Amygdala (tissue), 56 donors: ENCODE results near the gene RUVBL2.
A peak's percentile ranks its signal among the peaks of the same experiment; 100 is the strongest.

Source experiments
- DNase-seq, 56 donors: peaks; one replicate each; lab custom pipeline; 2025; lab: John Stamatoyannopoulos, UW

Gene RUVBL2

DNA sequence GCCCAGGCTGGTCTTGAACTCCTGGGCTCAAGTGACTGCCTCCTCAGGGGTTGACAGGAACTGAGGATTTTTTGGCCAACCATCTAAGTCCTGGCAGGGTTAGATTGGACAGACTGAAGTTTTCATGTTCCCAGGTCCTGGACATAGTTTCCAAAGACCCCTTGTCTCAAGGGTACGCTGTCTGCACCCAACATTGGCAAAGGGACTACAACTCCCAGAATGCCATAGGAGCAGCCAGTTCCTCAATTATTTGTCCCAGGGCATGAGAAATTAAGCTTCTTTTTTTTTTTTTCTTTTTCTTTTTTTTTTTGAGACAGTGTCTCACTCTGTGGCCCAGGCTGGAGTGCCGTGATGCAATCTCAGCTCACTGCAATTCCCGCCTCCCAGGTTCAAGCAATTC, 7.5 kb upstream of the RUVBL2 start:
- no peak for DNase-seq

- DNase-seq, result no peak
Measured at GRCh38 chr19:48987323-48987722, 6.4 kb upstream of the RUVBL2 start.

GRCh38 chr19:48988286-48988685, 5.4 kb upstream of the RUVBL2 start:
- no peak for DNase-seq

DNA sequence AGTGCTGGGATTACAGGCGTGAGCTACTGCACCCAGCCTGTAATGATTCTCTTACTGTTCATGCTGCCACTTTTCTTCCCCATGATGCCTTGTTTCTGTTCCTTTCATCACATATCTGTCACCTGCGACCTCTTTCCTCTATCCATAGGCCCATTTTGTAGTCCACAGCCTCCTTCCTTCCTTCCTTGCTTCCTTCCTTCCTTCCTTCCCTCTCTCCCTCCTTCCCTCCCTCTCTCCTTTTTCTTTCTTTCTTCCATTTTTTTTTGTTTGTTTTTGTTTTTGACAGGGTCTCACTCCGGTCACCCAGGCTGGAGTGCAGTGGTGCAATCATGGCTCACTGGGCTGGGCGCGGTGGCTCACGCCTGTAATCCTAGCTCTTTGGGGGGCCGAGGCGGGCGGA, 4.8 kb upstream of the RUVBL2 start:
- DNase-seq, result no peak

DNA sequence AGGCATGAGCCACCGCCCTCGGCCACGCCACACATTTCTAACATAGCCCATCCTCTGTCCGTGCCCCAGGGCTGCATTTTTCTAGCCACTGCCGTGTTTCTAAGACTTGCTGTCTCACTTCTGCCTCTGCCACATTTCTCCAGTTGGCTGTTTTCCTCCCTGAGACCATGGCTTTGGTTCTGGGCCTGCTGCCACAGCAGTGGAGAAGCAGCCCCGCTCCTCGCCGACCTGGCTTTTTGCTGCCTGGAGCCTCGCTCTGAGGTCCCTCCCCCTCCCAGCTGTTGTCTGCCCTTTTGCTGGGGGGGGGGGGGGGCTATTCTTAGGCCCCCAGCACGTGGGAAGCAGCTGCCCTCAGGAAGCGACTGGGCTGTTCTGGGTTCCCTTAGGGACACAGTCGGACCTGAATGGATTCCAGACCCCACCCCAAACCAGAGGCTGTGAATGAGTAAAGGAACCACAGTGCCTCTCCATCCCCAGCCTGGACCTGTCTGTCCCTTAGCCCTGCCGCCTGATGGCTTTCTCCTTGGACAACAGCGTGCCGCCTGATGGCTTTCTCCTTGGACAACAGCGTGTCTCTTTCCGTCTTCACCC, 3.9 kb upstream of the RUVBL2 start:
- peak in 15 of 56 donors; percentile 5 to 47 (median 17) for DNase-seq

GRCh38 chr19:48990400-48990799, 3.3 kb upstream of the RUVBL2 start:
- no peak for DNase-seq

DNA sequence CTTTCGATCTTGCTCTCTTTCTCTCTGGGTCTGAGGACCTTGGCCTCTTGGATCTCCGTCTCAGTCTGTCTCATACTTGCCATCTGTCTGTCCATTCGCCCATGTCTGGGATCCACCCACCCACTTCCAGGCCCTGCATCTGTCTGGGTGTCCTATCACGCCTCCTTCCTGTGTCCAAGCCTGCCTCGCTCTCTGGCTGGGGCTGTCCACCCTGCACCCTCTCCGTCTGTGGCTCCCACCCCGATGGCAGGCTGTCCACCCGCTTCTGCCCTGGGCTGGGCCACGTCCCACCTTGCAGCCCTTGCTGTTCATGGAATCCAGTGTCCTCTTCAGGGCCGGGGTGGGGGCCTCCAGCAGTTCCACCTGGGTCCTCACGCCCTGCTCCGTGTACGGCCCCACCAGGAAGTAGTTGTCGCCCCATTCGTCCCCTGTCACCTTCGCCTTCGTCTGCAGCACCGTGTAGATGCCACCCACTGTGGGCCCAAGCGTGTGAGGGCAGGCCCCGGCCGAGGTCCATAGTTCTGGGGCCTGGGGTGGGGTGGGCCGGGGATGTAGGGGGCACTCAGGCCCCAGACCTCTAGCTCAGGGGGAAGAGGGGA, 2.6 kb upstream of the RUVBL2 start:
- no peak for DNase-seq

GRCh38 chr19:48991873-48992580, 1.7 kb upstream of the RUVBL2 start:
- DNase-seq, result peak in 21 of 56 donors; percentile 8 to 44 (median 28)

GRCh38 chr19:48992581-48993174, 1.0 kb upstream of the RUVBL2 start:
- peak in 16 of 56 donors; percentile 6 to 74 (median 56) for DNase-seq

GRCh38 chr19:48994035-48994386, 324 bp downstream of the RUVBL2 start:
- DNase-seq, result no peak

DNA sequence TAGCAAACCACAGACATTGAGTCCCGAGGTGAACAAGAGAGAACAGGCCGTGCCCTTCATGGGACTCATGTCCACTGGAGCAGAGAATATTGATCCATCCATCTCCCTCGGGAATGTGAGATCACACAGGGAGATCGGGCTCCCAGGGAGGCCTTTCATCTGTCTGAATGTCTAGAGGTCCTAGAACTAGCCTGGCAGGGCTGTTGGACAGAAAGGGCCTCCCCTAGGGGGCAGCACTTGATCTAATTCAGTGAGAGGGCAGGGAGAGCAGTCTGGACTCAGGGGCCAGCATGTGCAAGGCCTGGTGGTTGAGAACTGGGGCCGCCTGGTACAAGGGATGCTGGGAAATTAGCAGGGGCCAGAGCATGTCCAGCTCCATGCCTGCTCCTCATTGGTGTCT, 4.3 kb downstream of the RUVBL2 start:
- DNase-seq, result no peak

DNA sequence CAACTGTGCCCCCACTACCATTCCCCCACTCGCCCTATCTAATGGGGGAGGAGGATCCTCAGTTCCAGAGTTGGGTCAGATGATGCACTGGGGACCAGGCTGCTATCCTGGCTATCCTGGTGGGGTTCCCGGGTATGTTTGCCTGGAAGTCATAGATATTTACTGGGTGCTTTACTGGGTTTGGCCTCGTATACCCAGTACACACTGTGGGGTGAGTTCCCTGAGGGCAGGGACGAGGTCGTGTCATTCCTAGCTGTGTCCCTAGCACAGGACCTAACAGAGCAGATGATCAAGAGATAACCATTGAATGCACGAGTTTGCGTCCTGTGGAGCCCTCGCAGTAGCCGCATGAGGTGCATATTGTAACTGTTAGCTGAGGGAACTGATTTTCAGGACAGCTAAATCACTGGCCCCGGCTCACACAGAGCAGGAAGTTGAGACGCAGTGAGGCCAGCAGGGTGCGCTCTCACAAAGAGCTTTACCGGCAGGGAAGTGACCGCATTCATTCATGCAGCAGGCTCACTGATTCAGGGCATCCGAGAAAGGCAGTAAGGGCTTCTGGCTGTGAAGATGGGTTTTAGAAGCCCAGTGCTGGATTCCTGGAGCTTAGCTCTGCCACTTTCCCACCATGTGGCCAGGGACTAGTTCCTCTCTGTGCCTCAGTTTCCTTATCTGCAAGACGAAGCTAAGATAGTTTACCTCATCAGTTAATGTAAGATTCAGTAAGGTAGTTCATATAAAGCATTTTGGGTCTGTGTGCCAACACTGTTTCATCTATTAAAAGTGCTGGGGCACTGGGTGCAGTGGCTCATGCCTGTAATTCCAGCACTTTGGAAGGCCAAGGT, 6.0 kb downstream of the RUVBL2 start:
- peak in 8 of 56 donors; percentile 4 to 28 (median 12) for DNase-seq

- no peak for DNase-seq
Measured at GRCh38 chr19:49004133-49004532, 10.4 kb downstream of the RUVBL2 start.

GRCh38 chr19:49004964-49005614, 11.4 kb downstream of the RUVBL2 start:
- DNase-seq, result no peak

DNA sequence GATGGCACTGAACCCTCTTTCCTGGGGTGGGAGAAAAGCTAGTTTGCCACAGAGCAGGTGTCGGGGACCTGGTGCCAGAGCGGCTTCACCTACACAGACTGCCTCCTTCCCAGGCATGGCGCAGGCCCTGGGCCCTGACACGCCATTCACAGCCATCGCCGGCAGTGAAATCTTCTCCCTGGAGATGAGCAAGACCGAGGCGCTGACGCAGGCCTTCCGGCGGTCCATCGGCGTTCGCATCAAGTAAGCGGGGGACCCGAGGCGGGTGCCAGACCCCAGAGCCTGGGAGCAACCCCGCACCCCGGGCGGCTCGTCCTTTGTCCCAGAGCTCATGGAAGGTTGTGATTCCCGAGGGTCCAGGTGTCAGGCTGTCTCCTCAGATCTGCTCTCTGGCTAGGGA, 13.2 kb downstream of the RUVBL2 start:
- no peak for DNase-seq

- DNase-seq, result no peak
Measured at GRCh38 chr19:49009828-49010227, 16.1 kb downstream of the RUVBL2 start.

DNA sequence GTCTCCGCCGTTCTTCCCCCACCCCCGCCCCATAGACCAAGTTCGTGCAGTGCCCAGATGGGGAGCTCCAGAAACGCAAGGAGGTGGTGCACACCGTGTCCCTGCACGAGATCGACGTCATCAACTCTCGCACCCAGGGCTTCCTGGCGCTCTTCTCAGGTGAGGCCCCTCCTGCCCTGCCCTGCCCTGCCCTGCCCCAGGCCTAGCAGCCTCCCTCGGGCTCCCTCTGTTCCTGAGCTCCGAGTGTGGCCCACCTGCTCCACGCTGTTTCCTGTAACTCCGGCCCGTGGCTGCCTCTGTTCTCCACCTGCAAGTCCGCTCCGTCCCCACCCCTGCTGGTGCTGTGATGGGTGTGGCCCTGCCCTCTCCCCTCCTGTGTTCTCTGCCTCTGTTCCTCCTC, 16.8 kb downstream of the RUVBL2 start:
- no peak for DNase-seq

DNA sequence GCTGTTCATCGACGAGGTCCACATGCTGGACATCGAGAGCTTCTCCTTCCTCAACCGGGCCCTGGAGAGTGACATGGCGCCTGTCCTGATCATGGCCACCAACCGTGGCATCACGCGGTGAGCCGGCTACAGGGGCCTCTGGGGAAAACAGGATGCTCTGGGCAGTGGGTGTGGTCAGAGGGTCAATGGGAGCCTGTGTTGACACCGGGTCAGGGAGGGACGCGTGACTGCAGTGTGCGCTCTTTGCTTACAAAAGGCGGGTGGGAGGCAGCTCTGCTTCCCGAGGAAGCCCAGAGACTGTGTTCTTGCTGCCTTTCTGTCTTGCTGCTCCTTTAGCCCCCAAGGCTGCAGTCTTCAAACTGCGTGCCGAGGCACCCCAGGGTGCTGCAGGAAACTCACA, 17.5 kb downstream of the RUVBL2 start:
- DNase-seq, result no peak

- DNase-seq, result no peak
Measured at GRCh38 chr19:49014123-49014869, 20.6 kb downstream of the RUVBL2 start.

DNA sequence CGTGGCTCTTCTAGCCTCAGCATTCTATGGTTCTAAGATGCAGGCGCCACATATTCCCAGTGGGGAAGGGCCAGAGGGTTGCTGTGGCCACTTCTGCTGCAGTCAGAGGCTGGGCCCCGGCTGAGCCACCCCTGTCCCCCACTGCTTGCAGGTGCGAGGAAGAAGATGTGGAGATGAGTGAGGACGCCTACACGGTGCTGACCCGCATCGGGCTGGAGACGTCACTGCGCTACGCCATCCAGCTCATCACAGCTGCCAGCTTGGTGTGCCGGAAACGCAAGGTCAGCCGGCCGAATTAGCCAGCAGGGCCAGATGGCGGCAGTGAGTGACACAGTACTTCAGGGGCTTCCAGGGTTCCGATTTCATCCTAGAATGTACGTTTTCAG, 21.2 kb downstream of the RUVBL2 start:
- no peak for DNase-seq
